Liver (tissue), 9 donors: ENCODE results near the gene GPATCH8. TPM values are rescaled to one million over a fixed set of nuclear protein-coding genes. Genes with fewer than 3 reads are reported as not detected.
"Not testable (repeated sequence)": the region's sequence is repeated elsewhere in the genome, so short reads cannot be mapped to it uniquely, and the experiment has no call there.

Experiments used
- DNase-seq: peaks from one replicate; pipeline ENCODE4 v3.0.0-alpha.2; 2017; ENCODE audit warnings: low spot score
- H3K27ac ChIP-seq, 2 donors: one replicate each; pipeline ENCODE4 v1.7.0; 2013; ENCODE audit warnings: inconsistent platforms in 2 of 2, low read length in 2 of 2, control low read depth in 1 of 2, low read depth in 1 of 2, mild to moderate bottlenecking in 1 of 2
- H3K27me3 ChIP-seq, 4 donors: one replicate each; pipeline versions ENCODE4 v1.6.1 to v1.7.0; 2013; ENCODE audit warnings: low read length in 3 of 4, inconsistent platforms in 1 of 4, mild to moderate bottlenecking in 1 of 4, moderate library complexity in 1 of 4; ENCODE audit not compliant: control insufficient read depth in 4 of 4, insufficient read depth in 4 of 4
- H3K36me3 ChIP-seq, 4 donors: one replicate each; pipeline versions ENCODE4 v1.6.1 to v1.7.0; 2013; ENCODE audit warnings: low read length in 3 of 4, mild to moderate bottlenecking in 3 of 4, low read depth in 1 of 4, moderate library complexity in 1 of 4; ENCODE audit not compliant: control insufficient read depth in 4 of 4, insufficient read depth in 3 of 4
- H3K4me1 ChIP-seq, 4 donors: one replicate each; pipeline versions ENCODE4 v1.6.1 to v1.7.0; 2013; ENCODE audit warnings: low read length in 3 of 4, mild to moderate bottlenecking in 3 of 4, moderate library complexity in 1 of 4; ENCODE audit not compliant: control insufficient read depth in 4 of 4, insufficient read depth in 4 of 4
- H3K4me3 ChIP-seq, 3 donors: one replicate each; pipeline versions ENCODE4 v1.6.1 to v1.7.0; 2013; ENCODE audit warnings: low read length in 3 of 3, control low read depth in 1 of 3, low read depth in 1 of 3, mild to moderate bottlenecking in 1 of 3
- H3K9ac ChIP-seq, 2 donors: one replicate each; pipeline ENCODE4 v1.7.0; 2013; ENCODE audit warnings: low read length in 2 of 2, mild to moderate bottlenecking in 2 of 2, moderate library complexity in 2 of 2, control low read depth in 1 of 2, low read depth in 1 of 2
- H3K9me3 ChIP-seq, 4 donors: one replicate each; pipeline versions ENCODE4 v1.6.1 to v1.7.0; 2013; ENCODE audit warnings: low read length in 3 of 4; ENCODE audit not compliant: control insufficient read depth in 4 of 4
- EGR1 ChIP-seq, 2 donors: IDR thresholded peaks; 2 replicates each; pipeline ENCODE4 v1.6.1; 2016 to 2018; ENCODE audit warnings: antibody characterized with exemption in 2 of 2, low read depth in 2 of 2
- FOXA2 ChIP-seq: IDR thresholded peaks from 2 replicates; pipeline ENCODE4 v1.6.1; 2016; ENCODE audit warnings: antibody characterized with exemption
- HNF4G ChIP-seq: IDR thresholded peaks from 2 replicates; pipeline ENCODE4 v1.6.1; 2016; ENCODE audit warnings: antibody characterized with exemption
- NR2F2 ChIP-seq: IDR thresholded peaks from 2 replicates; pipeline ENCODE4 v1.6.1; 2016; ENCODE audit warnings: antibody characterized with exemption
- RAD21 ChIP-seq, 2 donors: IDR thresholded peaks; 2 replicates each; pipeline ENCODE4 v1.6.1; 2016; ENCODE audit warnings: antibody characterized with exemption in 2 of 2, mild to moderate bottlenecking in 2 of 2
- RXRA ChIP-seq, 2 donors: IDR thresholded peaks; 2 replicates each; pipeline ENCODE4 v1.6.1; 2017 to 2018; ENCODE audit warnings: antibody characterized with exemption in 2 of 2, mild to moderate bottlenecking in 1 of 2
- TAF1 ChIP-seq: conservative IDR thresholded peaks from 2 replicates; pipeline ENCODE4 v1.6.1; 2016; ENCODE audit warnings: antibody characterized with exemption, mild to moderate bottlenecking
- YY1 ChIP-seq: IDR thresholded peaks from 2 replicates; pipeline ENCODE4 v1.6.1; 2016; ENCODE audit warnings: antibody characterized with exemption, mild to moderate bottlenecking
- ZBTB33 ChIP-seq: IDR thresholded peaks from 2 replicates; pipeline ENCODE4 v1.6.1; 2016; ENCODE audit warnings: antibody characterized with exemption
- WGBS: extraction: QIAGEN DNeasy Blood & Tissue Kit; methylation state at CpG from one replicate; pipeline ENCODE4 v1.1.7; 2013; 5-methylcytosine and 5-hydroxymethylcytosine counted together
- polyA plus RNA-seq, 2 donors: library from polyadenylated mRNA; stranded (reverse) in 1 of 2; unstranded in 1 of 2; fragments of 200-250 nt in 1 of 2; fragments of >200 nt in 1 of 2; fragmentation: Nextera tagmentation in 1 of 2; extraction: Ambion mirVana in 1 of 2; gene quantifications; one replicate each; pipeline versions ENCODE4 v1.2.1 to v1.2.3, GENCODE V29; 2013 to 2015
- total RNA-seq, 2 donors: library from RNA; depleted of rRNA; stranded (reverse); fragments of >200 nt; gene quantifications; one replicate each; pipeline ENCODE4 v1.2.3, GENCODE V29; 2014
- donor health status: healthy.
- donor health status: healthy.
- donor health status: healthy.
- donor health status: healthy.
- donor health status: healthy.

GPATCH8 gene
- total and polyA plus RNA-seq, 4 donors = 4.2 to 21.8 (median 9.9) TPM

- no peak overlapping the region for H3K9ac ChIP-seq
- no peak overlapping the region for H3K27ac ChIP-seq
- no peaks in the 10 kb centered on the region for H3K4me1 ChIP-seq
- no peaks in the 10 kb centered on the region for H3K36me3 ChIP-seq
- TF ChIP-seq YY1 (no peak), RXRA (IDR thresholded peaks at IDR 0.05) (no peak)
- H3K4me3 ChIP-seq = no peak overlapping the region
- 29% methylated on average over 31 of the region's 31 CpGs for WGBS
- no peaks in the 10 kb centered on the region for H3K27me3 ChIP-seq
- H3K9me3 ChIP-seq = no peaks in the 10 kb centered on the region
- DNase-seq = no peak
Measured at GRCh38 chr17:44374306-44375195, 128.7 kb downstream of the GPATCH8 start.

GRCh38 chr17:44372036-44372435 lies 131.2 kb downstream of the GPATCH8 start:
- no peak for DNase-seq
- H3K4me1 ChIP-seq = no peaks in the 10 kb centered on the region
- 77% methylated on average over 10 of the region's 10 CpGs for WGBS

GRCh38 chr17:44369414-44370023 lies 133.7 kb downstream of the GPATCH8 start:
- not testable (repeated sequence) for H3K9me3 ChIP-seq, H3K4me3 ChIP-seq, DNase-seq, H3K4me1 ChIP-seq, H3K36me3 ChIP-seq, H3K9ac ChIP-seq, H3K27me3 ChIP-seq, H3K27ac ChIP-seq
- WGBS = 73% methylated on average over 17 of the region's 17 CpGs

More at GRCh38 chr17:44372036-44372435, 131.2 kb downstream of the GPATCH8 start:
- no peak for TF ChIP-seq TAF1
- no peak for TF ChIP-seq FOXA2
- TF ChIP-seq HNF4G = no peak
- no peak for TF ChIP-seq EGR1 (IDR thresholded peaks at IDR 0.05; ENCODE audit: low read depth in 2 of 2)
- TF ChIP-seq RAD21 (IDR thresholded peaks at IDR 0.05) = no peak
- no peak for TF ChIP-seq ZBTB33
- no peak for TF ChIP-seq YY1
- TF ChIP-seq NR2F2 = no peak
- no peaks in the 10 kb centered on the region for H3K9me3 ChIP-seq
- H3K27me3 ChIP-seq = no peaks in the 10 kb centered on the region
- H3K9ac ChIP-seq = no peak overlapping the region
- no peaks in the 10 kb centered on the region for H3K36me3 ChIP-seq
- H3K27ac ChIP-seq = no peak overlapping the region
- no peak overlapping the region for H3K4me3 ChIP-seq

- not testable (repeated sequence) for H3K36me3 ChIP-seq, DNase-seq, H3K9me3 ChIP-seq, H3K4me3 ChIP-seq, H3K27ac ChIP-seq, H3K9ac ChIP-seq, H3K27me3 ChIP-seq, H3K4me1 ChIP-seq
- WGBS = 94% methylated on average over 42 of the region's 42 CpGs
Measured at GRCh38 chr17:44368391-44369243, 134.6 kb downstream of the GPATCH8 start.
